HepG2 (cell line): ENCODE results near the gene GTPBP6. TPM values are rescaled to one million over a fixed set of nuclear protein-coding genes. Genes with fewer than 3 reads are reported as not detected.

Experiments
- ARID2 ChIP-seq: sonication (generic); formaldehyde crosslinking; IDR thresholded peaks from 2 replicates; pipeline ENCODE4 v1.8.1; 2022; ENCODE audit warnings: mild to moderate bottlenecking, missing genetic modification reagents, borderline replicate concordance
- BRD4 ChIP-seq: sonication (generic); formaldehyde crosslinking; IDR thresholded peaks from 2 replicates; pipeline ENCODE4 v1.4.0; 2020; ENCODE audit warnings: missing genetic modification reagents
- GTF2F1 ChIP-seq: fragments of 150-350 bp; IDR thresholded peaks from 2 replicates; pipeline ENCODE4 v1.6.1; 2014; ENCODE audit warnings: low read length
- KLF15 ChIP-seq: sonication (generic); formaldehyde crosslinking; IDR thresholded peaks from 2 replicates; pipeline ENCODE4 v1.8.1; 2023; ENCODE audit warnings: borderline replicate concordance, mild to moderate bottlenecking, inconsistent platforms, missing genetic modification reagents, mixed read lengths
- KLF6 ChIP-seq: IDR thresholded peaks from 2 replicates; pipeline ENCODE4 v1.8.0; 2016; ENCODE audit warnings: missing biosample characterization, missing genetic modification reagents
- MEF2D ChIP-seq: sonication (generic); formaldehyde crosslinking; IDR thresholded peaks from 2 replicates; pipeline ENCODE4 v1.5.1; 2020; ENCODE audit warnings: mild to moderate bottlenecking, missing genetic modification reagents
- NCOA5 ChIP-seq: sonication (generic); formaldehyde crosslinking; IDR thresholded peaks from 2 replicates; pipeline ENCODE4 v1.4.0; 2020; ENCODE audit warnings: missing genetic modification reagents
- PITX1 ChIP-seq: sonication (generic); formaldehyde crosslinking; IDR thresholded peaks from 2 replicates; pipeline ENCODE4 v1.5.1; 2020; ENCODE audit warnings: mild to moderate bottlenecking, missing genetic modification reagents
- PPARG ChIP-seq: conservative IDR thresholded peaks from 2 replicates; pipeline ENCODE4 v1.6.1; 2016; ENCODE audit warnings: missing biosample characterization, missing genetic modification reagents
- RARA ChIP-seq: IDR thresholded peaks from 2 replicates; pipeline ENCODE4 v1.6.1; 2016; ENCODE audit warnings: missing genetic modification reagents, missing compliant biosample characterization
- TCF7L2 ChIP-seq: IDR thresholded peaks from 2 replicates; pipeline ENCODE4 v1.6.1; 2011; ENCODE audit warnings: mild to moderate bottlenecking, low read depth, low read length, moderate library complexity
- TSC22D2 ChIP-seq: sonication (generic); formaldehyde crosslinking; IDR thresholded peaks from 2 replicates; pipeline ENCODE4 v1.5.1; 2020; ENCODE audit warnings: missing genetic modification reagents, mild to moderate bottlenecking, borderline replicate concordance
- XBP1 ChIP-seq: sonication (generic); formaldehyde crosslinking; IDR thresholded peaks from 2 replicates; pipeline ENCODE4 v1.5.0; 2020; ENCODE audit warnings: missing genetic modification reagents
- ZBTB20 ChIP-seq: sonication (generic); formaldehyde crosslinking; IDR thresholded peaks from 2 replicates; pipeline ENCODE4 v1.8.1; 2023; ENCODE audit warnings: missing genetic modification reagents, low read depth, mild to moderate bottlenecking, borderline replicate concordance
- ZFP62 ChIP-seq: sonication (generic); formaldehyde crosslinking; IDR thresholded peaks from 2 replicates; pipeline ENCODE4 v1.4.0; 2020; ENCODE audit warnings: missing genetic modification reagents
- ZKSCAN1 ChIP-seq: fragments of 150-350 bp; IDR thresholded peaks from 2 replicates; pipeline ENCODE4 v1.6.1; 2014; ENCODE audit warnings: low read length
- ZKSCAN8 ChIP-seq: IDR thresholded peaks from 2 replicates; pipeline ENCODE4 v1.6.1; 2016; ENCODE audit warnings: borderline replicate concordance, missing genetic modification reagents, missing compliant biosample characterization
- ZNF232 ChIP-seq: sonication (generic); formaldehyde crosslinking; IDR thresholded peaks from 2 replicates; pipeline ENCODE4 v1.4.0; 2020; ENCODE audit warnings: missing genetic modification reagents, borderline replicate concordance
- ZNF367 ChIP-seq: sonication (generic); formaldehyde crosslinking; IDR thresholded peaks from 2 replicates; pipeline ENCODE4 v1.4.0; 2020; ENCODE audit warnings: missing genetic modification reagents, borderline replicate concordance
- ZZZ3 ChIP-seq: sonication (generic); formaldehyde crosslinking; IDR thresholded peaks from 2 replicates; pipeline ENCODE4 v1.4.0; 2020; ENCODE audit warnings: missing genetic modification reagents, mild to moderate bottlenecking, borderline replicate concordance
- polyA plus RNA-seq, 8 experiments: library from polyadenylated mRNA; depleted of rRNA in 3 of 8; stranded (reverse) in 7 of 8; unstranded in 1 of 8; fragments of >200 nt; fragmentation: Illumina TruSeq in 4 of 8; extraction: Trizol in 4 of 8; gene quantifications; 2 replicates each; pipeline versions ENCODE4 v1.2.1 to v1.2.3, GENCODE V29; 2011 to 2016; ENCODE audit warnings: low read depth in 4 of 8, missing spikeins in 1 of 8, mixed read lengths in 1 of 8; ENCODE audit not compliant: insufficient read depth in 1 of 8
- total RNA-seq, 5 experiments: library from RNA; depleted of rRNA; stranded (reverse); fragments of >200 nt; fragmentation: Illumina TruSeq; extraction: Trizol; gene quantifications; 2 replicates each; pipeline ENCODE4 v1.2.3, GENCODE V29; 2016; ENCODE audit warnings: low read depth in 1 of 5
- TF ChIP-seq, protein P1 (sequence below): sonication (generic); formaldehyde crosslinking; conservative IDR thresholded peaks from 2 replicates; pipeline ENCODE4 v1.4.0; 2020; ENCODE audit warnings: missing genetic modification reagents
- TF ChIP-seq, protein P2 (sequence below): fragments of 450-650 bp; IDR thresholded peaks from 2 replicates; pipeline ENCODE4 v1.6.1; 2016
- TF ChIP-seq, protein P3 (sequence below): sonication (generic); formaldehyde crosslinking; IDR thresholded peaks from 2 replicates; pipeline ENCODE4 v1.4.0; 2020; ENCODE audit warnings: missing genetic modification reagents, low read depth, mild to moderate bottlenecking, borderline replicate concordance
- TF ChIP-seq, protein P4 (sequence below): sonication (generic); formaldehyde crosslinking; IDR thresholded peaks from 2 replicates; pipeline ENCODE4 v1.9.0; 2021; ENCODE audit warnings: missing genetic modification reagents, mild to moderate bottlenecking, borderline replicate concordance
- TF ChIP-seq, protein P5 (sequence below): sonication (generic); formaldehyde crosslinking; IDR thresholded peaks from 2 replicates; pipeline ENCODE4 v1.8.1; 2023; ENCODE audit warnings: mild to moderate bottlenecking, moderate library complexity, missing genetic modification reagents

GTPBP6 gene
- total and polyA plus RNA-seq, 2 of the 13 experiments (the other 11 are each of a cell fraction or from before 2014, with no cell fraction given) = 20.2 to 39.6 TPM

DNA sequence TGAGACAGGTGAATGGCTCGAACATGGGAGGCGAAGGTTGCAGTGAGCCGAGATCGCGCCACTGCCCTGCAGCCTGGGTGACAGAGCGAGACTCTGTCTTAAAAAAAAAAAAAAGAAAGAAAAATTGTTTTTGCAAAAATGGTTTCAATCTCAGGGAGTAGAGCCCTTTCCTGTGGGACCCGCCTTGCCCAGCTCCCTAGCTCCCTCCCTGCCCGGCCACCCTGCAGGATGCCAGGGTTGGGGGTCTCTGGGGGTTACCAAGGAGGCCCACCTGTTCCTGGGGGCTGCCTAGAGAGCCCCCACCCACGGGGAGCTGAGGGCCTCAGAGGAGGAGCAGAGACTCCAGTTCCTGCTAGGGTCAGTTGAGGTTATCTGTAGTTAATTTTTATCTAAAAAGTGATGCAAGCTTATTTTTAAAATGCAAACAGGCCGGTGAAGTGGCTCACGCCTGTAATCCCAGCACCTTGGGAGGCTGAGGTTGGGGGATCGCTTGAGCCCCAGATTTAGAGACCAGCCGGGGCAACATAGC is 56.2 kb downstream of the GTPBP6 start (continued):
- TF ChIP-seq ZNF367 (CRISPR knock-in tag) (no peak), ZBTB20 (CRISPR knock-in tag) (no peak), ZKSCAN8 (CRISPR knock-in tag) (no peak), BRD4 (CRISPR knock-in tag) (no peak), ARID2 (CRISPR knock-in tag) (no peak), TCF7L2 (no peak), ZKSCAN1 (no peak), GTF2F1 (no peak), RARA (CRISPR knock-in tag) (peak; percentile 70), PITX1 (CRISPR knock-in tag) (no peak), XBP1 (CRISPR knock-in tag) (no peak), NCOA5 (no peak), PPARG (CRISPR knock-in tag) (peak; percentile 63; the same call in 1 of the 2 replicates), KLF6 (no peak), KLF15 (CRISPR knock-in tag) (no peak), ZZZ3 (CRISPR knock-in tag) (no peak), TSC22D2 (CRISPR knock-in tag) (peak; percentile 25; the same call in 1 of the 2 replicates), ZNF232 (CRISPR knock-in tag) (no peak), ZFP62 (CRISPR knock-in tag) (no peak), MEF2D (CRISPR knock-in tag) (peak; percentile 44; the same call in 1 of the 2 replicates)
- TF ChIP-seq, protein P1, sequence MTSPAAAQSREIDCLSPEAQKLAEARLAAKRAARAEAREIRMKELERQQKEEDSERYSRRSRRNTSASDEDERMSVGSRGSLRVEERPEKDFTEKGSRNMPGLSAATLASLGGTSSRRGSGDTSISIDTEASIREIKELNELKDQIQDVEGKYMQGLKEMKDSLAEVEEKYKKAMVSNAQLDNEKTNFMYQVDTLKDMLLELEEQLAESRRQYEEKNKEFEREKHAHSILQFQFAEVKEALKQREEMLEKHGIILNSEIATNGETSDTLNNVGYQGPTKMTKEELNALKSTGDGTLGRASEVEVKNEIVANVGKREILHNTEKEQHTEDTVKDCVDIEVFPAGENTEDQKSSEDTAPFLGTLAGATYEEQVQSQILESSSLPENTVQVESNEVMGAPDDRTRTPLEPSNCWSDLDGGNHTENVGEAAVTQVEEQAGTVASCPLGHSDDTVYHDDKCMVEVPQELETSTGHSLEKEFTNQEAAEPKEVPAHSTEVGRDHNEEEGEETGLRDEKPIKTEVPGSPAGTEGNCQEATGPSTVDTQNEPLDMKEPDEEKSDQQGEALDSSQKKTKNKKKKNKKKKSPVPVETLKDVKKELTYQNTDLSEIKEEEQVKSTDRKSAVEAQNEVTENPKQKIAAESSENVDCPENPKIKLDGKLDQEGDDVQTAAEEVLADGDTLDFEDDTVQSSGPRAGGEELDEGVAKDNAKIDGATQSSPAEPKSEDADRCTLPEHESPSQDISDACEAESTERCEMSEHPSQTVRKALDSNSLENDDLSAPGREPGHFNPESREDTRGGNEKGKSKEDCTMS (CRISPR knock-in tag) = no peak
- TF ChIP-seq, protein P2, sequence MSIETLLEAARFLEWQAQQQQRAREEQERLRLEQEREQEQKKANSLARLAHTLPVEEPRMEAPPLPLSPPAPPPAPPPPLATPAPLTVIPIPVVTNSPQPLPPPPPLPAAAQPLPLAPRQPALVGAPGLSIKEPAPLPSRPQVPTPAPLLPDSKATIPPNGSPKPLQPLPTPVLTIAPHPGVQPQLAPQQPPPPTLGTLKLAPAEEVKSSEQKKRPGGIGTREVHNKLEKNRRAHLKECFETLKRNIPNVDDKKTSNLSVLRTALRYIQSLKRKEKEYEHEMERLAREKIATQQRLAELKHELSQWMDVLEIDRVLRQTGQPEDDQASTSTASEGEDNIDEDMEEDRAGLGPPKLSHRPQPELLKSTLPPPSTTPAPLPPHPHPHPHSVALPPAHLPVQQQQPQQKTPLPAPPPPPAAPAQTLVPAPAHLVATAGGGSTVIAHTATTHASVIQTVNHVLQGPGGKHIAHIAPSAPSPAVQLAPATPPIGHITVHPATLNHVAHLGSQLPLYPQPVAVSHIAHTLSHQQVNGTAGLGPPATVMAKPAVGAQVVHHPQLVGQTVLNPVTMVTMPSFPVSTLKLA = no peak
- TF ChIP-seq, protein P3, sequence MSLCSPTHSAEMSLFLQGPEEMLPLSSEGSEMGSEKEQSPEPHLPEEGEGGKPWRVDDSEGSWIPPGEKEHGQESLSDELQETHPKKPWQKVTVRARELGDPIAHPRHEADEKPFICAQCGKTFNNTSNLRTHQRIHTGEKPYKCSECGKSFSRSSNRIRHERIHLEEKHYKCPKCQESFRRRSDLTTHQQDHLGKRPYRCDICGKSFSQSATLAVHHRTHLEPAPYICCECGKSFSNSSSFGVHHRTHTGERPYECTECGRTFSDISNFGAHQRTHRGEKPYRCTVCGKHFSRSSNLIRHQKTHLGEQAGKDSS (CRISPR knock-in tag) = no peak
- TF ChIP-seq, protein P4, sequence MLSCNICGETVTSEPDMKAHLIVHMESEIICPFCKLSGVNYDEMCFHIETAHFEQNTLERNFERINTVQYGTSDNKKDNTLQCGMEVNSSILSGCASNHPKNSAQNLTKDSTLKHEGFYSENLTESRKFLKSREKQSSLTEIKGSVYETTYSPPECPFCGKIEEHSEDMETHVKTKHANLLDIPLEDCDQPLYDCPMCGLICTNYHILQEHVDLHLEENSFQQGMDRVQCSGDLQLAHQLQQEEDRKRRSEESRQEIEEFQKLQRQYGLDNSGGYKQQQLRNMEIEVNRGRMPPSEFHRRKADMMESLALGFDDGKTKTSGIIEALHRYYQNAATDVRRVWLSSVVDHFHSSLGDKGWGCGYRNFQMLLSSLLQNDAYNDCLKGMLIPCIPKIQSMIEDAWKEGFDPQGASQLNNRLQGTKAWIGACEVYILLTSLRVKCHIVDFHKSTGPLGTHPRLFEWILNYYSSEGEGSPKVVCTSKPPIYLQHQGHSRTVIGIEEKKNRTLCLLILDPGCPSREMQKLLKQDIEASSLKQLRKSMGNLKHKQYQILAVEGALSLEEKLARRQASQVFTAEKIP (CRISPR knock-in tag) = no peak
- TF ChIP-seq, protein P5, sequence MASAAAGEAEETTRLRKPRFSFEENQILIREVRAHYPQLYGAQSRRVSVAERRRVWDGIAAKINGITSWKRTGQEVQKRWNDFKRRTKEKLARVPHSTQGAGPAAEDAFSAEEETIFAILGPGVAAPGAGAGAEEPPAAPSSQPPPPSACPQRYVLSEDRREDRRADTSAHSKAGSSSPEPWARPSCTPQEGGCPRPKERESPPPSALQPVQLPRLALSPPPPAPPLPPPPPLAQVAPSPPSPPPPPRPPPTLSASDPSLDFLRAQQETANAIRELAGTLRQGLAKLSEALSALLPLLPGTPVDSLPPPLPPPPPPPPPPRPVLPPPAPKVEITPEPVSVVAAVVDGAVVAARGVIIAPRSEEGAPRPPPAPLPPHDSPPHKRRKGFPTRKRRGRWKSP (CRISPR knock-in tag) = no peak
